GM04503 (cell line): ENCODE results near the gene CDKAL1.
"Not testable (repeated sequence)": the region's sequence is repeated elsewhere in the genome, so short reads cannot be mapped to it uniquely, and the experiment has no call there.

Experiments used
- DNase-seq: peaks from one replicate; pipeline ENCODE4 v3.0.0-alpha.2; 2012; ENCODE audit warnings: low read depth

CDKAL1 gene

DNA sequence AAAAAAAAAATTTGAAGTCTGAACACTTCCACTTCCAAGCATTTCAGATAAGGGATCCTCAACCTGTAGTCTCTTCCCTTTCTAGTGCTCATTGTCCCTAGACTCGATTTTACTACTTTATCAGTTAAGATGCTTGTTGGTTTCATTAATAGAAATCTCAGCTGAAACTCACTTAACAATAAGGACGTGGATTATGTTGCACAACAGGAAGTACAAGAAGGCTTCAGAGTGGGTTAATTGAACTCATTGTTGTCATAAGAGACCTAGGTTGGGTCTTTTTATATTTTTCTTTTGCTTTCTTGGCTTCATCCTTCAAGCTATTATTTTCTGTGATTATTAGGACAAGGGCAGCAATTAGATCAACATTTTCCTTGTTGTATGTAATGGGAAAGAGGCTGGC lies 175.2 kb downstream of the CDKAL1 start:
- no peak for DNase-seq

DNA sequence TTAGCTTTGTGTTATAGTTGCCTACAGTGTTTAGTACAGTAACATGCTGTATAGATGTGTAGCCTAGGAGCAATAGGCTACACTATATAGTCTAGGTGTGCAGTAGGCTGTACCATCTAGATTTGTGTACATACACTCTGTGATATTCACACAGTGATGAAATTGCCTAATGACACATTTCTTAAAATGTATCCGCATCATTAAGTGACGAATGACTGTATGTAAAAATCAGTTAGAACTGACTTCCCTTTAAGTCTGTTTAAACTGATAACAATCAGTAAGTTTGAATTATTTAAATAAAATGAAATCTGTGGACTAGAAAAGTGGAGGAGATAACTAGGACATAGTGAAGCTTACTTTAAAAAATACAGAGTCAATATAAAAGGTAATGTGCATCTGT lies 176.1 kb downstream of the CDKAL1 start:
- DNase-seq, result no peak

DNA sequence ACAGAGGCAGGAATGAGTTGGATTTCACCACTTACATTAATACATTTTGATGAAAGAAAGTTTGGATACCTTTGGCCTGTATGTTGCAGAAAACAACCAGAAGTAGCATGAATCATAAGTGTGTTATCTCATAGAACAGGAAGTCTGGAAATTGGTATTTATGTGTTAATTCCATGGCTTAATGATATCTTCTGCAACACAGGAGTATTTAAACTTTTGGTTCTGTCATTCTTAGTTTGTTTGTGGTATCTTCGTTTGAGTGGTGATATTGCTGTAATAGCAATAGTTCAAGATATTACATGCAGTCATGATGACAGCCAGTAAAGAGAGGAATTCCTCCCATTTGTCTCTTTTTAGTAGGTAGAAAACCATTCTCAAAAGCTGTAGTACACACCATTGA lies 177.3 kb downstream of the CDKAL1 start:
- DNase-seq, result no peak

DNA sequence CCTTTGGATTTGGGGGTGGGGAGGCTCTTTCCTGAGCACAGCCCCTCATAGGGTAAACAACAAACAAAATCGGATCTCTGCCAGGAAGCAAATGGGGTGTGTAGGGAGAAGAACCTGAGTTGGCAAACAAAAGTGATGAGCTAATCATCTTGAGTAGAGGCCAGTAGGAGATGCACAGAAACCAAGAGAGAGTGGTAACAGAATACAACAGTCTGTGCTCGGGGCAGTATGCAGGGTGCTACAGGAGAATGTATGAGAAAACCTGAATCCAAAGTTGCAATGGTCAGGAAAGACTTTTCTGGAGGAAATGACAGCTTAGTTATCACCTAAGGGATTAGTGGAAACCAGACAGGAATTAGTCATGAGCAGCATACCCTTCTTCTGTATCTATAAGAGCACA lies 177.8 kb downstream of the CDKAL1 start:
- no peak for DNase-seq

DNA sequence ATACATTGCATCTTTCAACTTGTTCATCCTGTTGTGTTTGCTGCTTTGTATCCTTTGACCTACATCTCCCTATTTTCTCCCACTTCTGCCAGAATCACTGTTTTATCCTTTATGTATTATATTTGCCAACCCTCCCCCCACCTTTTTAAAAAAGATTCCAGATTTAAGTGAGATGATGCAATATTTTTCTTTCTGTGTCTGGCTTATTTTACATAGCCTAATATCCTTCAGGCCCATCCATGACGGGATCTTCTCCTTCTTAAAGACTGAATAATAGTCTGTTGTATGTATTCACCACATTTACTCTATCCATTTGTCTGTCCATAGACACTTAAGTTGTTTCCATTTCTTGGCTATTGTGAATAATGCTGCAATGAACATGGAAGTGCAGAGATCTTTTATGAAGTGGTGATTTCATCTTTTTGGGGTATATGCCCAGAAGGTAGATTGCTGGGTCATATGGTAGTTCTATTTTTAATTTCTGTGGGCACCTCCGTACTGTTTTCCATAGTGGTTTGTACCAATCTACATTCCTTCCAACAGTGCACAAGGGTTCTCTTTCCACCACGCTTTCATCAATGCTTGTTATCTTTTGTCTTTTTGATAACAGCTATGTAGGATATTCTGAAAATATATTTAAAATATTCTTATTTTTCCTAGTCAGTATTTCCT lies 181.0 kb downstream of the CDKAL1 start:
- DNase-seq, result no peak

DNA sequence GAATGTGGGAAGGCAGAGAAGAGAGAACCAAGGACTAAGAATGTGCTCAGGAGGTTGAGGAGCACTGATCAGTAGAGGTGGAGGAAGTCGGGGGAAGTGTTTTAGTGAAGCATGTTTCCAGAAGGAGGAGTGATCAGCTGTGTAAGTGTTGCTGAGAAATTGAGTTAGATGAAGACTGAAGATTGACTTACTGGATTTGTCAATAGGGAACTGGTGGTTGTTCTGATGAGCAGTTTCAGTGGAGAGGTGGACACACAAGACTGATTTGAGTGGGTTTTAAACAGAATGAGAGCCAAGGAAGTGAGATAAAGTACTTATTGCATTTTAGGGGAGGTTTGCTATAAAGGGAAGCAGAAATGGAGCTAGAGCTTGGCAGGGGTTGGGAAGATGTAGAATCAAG lies 182.6 kb downstream of the CDKAL1 start:
- no peak for DNase-seq

DNA sequence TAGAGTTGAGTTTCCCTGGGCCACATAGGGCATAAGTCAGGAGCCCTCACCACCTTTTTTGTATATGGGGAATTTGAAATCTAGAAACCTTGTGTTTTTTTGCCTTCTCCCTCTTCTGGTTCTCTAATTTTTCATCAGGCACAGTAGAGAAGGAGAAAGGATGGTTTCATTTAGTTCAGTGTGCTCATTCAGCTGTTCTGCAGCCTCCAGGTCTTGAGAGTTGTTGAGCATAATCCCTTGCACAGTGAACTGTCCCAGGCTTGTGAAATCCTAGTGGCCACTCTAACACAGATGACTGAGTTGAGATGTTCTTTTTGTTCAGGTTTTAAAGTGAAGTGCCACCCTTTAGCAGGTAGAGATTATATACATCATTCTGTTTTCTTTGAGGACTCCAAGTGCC lies 183.5 kb downstream of the CDKAL1 start:
- no peak for DNase-seq

DNA sequence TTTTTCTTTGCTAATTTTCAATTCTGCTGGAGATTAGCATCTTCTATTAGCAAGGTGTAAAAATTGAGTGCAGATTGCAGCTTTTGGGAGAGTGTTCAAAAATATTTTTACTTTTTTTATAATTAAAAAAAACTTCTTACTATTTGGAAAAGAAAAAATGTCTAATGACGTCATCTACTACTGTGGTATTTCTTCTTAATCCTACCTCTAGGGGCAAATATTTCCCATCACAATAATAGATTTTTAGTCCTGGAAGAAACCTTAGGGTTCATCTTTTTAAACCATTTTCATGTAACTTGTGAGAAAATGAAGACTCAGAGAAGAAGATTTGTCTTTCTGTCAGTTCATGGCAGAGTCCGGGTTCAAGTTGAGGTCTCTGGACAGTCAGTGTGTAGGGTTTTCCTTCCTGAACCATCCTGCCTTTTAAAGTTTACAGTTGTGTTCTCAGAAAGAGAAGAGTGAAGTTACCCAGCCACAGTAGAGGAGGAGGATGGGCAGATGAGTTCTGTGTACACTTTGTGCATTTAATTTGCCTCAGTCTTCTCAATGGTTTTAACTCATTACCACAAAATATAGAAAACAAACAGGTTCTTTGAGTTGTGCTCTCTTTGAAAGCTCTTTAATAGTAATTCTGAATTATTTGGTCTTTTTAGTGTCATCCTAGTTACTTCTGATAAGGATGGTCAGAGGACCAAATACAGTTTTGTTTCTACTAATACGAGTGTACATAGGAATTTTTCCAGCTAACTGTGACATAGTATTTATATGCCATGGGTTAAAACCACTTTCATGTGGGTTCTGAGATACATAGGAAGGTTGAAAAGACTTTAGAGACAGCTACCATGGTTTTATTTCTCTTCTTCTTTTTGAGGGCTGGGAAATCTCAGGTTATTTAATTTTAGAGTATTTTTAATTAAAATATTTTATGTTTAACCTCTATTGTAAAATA lies 184.7 kb downstream of the CDKAL1 start:
- no peak for DNase-seq

DNA sequence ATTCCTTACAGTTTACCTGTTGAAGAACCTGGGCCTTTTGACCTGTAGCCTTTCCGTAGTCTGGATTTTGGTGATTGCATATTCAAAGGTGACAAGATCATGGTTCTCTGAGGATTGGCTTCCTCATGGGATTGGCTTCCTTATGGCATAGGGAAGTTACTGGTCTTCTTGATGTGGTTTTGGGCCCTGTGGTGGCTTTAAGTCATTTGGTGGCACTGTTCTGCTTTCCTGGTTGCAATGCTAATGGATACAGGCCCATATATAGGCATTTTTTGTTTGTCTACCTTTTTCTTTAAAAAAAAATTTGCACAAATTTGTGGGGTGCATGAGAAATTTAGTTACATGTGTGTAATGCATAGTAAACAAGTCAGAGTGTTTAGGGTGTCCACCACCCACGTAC lies 185.7 kb downstream of the CDKAL1 start:
- no peak for DNase-seq

DNA sequence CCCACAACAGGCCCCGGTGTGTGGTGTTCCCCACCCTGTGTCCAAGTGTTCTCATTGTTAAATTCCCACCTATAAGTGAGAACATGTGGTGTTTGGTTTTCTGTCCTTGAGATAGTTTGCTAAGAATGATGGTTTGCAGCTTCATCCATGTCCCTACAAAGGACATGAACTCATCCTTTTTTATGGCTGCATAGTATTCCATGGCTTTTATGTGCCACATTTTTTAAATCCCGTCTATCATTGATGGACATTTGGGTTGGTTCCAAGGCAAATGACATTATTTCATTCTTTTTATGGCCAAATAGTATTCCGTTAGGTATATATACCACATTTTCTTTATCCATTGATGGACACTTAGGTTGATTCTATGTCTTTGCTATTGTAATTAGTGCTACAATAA lies 186.9 kb downstream of the CDKAL1 start:
- not testable (repeated sequence) for DNase-seq

DNA sequence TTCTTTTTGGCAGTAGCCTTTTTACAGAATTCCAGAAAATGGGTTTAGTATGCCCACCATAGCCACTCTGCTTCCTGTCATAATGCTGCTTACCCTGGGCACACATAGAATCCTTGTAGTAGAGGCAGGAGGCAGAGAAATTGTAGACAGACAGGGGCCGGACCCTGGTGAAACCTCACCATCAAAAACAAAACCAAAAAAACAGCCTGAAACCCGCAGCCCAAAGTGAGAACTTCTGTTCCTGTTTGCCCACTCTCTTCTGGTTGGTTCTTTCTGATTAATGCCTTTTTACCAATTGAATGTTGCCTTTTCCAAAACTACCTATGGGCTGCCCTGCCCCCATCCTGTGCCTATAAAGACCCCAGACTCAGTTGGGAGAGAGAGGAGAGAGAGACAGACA lies 188.2 kb downstream of the CDKAL1 start:
- no peak for DNase-seq

DNA sequence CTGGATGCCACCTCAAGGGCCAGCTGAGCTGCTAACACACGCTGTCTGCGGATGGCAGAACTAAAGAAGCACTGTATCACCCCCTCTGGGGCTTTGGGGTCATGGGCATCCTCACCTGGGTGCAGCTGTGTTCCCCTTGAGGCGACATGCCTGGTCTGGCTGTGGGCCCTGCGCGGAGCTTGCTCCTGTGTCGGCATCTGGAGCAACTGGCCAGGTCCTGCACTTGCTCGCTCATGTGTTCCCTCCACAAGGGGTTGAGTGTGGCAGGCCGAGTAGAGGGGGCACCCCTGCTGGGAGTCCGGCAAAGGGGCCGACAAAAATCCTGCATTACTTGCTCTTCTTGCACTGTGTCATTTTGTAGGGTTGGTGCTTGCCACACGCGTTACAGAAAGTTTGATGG lies 189.0 kb downstream of the CDKAL1 start:
- DNase-seq, result no peak

DNA sequence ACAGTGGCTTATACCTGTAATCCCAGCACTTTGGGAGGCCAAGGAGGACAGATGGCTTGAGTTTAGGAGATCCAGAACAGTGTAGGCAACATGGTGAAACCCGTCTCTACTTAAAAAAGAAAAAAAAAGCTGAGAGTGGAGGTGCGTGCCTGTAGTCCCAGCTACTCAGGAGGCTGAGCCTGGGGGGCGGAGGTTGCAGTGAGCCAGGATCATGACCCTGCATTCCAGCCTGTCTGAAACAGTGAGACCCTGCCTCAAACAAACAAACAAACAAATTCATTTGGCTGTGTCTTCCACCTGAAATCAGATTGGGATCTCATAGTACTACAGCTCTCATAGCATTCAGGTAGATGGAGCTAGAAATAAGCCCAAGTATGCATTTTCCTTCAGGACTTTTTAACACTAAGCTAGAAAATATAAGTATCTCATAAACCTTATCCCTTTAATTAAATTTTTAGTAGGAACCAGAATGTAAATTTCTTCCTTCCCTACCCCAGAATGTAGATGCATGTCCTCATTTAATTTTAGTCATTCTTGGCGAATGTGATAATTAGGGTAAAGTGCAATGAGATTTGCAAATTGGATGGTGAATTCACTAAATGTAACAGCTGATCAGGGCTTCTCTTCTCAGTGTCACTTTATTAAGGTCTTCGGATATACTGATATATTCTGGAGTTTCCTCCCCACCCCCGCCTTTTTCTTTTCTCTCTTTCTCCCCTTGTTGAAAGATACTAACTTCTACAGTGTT lies 190.4 kb downstream of the CDKAL1 start:
- no peak for DNase-seq

DNA sequence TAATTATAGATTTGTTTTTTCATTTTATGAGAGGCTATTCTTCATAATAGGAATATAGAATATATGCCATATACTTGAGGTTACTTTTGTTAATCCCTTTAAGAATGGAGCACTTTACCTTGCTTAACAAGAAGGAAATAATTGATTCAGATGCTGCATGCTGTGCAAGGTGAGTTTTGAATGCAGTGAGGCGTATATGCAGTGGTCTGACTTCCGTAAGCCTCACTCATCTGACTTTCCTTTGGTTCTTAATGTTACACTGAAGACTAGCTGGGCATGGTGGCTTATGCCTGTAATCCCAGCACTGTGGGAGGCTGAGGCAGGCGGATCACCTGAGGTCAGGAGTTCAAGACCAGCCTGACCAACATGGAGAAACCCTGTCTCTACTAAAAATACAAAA lies 191.0 kb downstream of the CDKAL1 start:
- DNase-seq, result not testable (repeated sequence)

DNA sequence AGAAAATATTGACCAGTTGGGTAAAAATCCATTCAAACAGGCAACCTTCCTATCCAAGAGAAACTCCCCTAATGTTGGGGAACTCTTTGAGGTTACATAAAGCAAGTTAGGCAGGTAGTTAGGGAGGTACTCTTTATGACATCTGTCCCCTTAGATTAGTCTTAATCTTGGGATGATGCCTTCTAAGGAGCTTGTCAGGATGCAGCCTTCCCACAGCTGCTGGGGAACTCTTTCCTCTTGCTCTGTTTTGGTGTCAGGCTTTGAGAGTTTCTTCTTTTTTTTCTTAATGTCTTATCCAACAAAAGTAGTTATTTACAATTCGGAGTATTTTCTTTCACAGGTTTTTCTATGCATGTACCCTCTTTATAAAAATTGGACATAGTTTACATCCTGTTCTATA lies 194.8 kb downstream of the CDKAL1 start:
- DNase-seq, result no peak

DNA sequence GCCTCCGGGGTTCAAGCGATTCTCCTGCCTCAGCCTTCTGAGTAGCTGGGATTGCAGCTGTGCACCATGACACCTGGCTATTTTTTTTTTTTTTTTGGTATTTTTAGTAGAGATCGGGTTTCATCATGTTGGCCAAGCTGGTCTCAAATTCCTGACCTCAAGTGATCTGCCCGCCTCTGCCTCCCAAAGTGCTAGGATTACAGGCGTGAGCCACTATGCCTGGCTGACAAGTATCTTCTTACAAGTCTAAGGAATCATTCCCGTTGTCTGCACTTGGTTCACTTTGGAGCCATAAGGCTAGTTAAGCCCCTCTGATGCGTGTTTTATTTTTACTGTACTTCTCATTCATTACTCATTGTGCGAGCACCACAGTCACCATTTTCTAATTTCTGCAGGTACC lies 198.1 kb downstream of the CDKAL1 start:
- not testable (repeated sequence) for DNase-seq

DNA sequence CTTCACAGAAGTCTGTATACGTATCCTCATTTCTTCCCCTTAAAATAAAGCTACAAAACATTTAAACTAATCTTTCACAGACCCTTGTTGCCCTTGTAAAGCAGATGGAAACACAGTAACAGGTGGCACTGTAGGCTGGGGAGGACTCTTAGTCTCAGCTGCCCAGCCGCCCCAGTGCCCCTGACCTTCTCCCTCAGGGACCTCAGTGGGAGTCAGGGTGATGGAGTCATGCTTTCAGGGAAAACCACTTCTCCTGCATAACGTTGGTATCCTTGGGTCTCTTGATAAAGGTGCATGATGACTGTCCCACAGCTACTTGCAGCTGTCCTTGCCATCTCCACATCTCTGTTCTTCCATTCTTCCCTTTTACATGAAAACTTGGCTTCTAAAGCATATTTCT lies 198.6 kb downstream of the CDKAL1 start:
- no peak for DNase-seq

DNA sequence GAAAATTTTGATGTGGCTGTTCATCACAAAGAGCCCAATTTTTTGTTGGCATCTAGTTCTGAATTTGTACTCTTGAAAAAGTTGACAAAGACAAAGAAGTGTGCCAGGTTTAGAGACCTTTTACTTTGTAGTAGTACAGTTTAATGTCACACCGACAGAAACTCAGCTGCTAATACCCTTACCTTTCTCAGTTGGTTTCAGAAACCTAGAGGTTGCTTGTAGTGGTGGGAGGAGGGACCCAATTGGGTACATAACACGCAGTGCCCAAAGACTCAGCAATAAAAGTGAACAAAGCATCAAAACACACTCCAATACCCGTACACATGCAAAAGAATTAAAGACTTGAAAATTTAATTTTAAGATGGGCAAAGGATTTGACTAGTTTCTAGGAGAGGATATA lies 203.7 kb downstream of the CDKAL1 start:
- DNase-seq, result no peak

DNA sequence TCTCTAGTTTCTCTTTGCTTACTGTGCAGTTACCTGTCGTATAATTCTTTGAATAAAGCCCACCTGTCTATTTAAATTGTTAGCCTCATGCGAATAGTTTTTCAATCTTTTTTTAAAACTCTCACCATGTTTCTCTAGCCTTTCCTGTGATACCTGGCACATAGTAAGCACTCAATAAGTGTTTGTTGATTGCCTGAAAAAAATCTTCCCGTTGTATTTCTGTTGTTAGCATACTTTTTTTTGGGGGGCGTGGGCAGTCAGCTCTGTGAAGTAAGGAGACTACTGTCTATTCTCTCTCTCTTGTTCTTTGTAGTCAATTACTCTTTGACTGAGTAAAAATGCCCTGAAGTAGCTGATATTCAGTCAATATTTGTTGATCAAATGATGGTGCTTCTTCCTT lies 205.8 kb downstream of the CDKAL1 start:
- DNase-seq, result no peak

DNA sequence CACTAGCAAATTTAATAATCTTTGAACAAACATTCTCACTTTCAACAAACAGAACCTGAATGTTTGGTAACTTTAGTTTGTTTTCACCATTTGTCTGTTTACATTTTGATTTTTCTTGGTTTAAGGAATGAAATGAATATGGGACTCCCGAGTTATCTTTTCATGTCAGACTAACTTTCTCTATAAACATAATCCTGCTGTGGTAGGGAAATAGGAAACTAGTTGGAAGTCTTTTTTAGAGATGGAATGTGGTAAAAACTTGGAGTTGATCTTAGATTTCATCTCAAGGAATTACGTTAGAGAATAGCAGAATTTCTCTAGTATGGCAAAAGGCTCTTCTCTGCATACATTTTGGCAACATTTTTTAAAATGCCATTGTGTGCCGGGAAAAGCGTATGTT lies 206.5 kb downstream of the CDKAL1 start:
- DNase-seq, result no peak

DNA sequence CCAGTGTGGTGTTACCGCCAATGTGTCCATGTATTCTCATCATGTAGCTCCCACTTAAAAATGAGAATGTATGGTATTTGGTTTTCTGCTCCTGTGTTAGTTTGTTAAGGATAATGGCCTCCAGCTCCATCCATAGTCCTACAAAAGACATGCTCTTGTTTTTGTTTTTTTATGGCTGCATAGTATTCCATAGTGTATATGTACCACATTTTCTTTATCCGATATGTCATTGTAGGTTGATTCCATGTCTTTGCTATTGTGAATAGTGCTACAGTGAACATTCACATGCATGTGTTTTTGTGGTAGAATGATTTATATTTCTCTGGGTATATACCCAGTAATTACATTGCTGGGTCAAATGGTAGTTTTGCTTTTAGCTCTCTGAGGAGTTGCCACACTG lies 207.2 kb downstream of the CDKAL1 start:
- no peak for DNase-seq

DNA sequence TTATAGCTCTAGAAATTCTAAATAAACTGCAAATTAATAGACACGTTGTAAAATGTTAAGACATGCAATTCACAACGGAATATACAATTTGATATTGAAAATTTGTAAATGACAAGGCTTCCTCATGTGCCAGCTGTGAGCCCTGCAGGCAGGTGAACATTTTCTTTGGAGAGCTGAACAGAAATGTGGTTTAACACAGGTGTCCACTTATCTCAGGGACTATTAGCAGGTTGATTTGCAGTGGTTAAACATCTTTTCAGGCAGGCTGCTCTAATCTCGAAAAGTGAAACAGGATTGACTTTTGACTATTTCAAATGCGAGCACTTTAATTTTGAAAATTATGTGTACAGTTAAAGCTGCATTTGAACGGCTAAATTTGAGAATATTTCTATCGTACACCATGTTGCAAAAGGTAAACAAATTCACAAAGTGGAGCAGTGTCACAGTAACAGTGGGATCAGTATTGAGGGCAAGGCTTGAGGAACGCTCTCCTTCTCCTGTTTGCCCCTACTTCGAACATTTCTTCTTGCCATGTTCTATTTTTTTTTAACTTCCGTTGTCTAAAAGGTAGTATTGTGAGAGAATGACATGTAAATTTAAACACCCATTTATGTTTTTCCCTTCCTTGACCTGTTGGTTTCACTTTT lies 210.8 kb downstream of the CDKAL1 start:
- DNase-seq, result no peak
